NCI-H82 (cell line): ENCODE results near the gene ANXA8.
A peak's percentile ranks its signal among the peaks of the same experiment; 100 is the strongest.
"Not testable (repeated sequence)": the region's sequence is repeated elsewhere in the genome, so short reads cannot be mapped to it uniquely, and the experiment has no call there.

Experiments
- DNase-seq: peaks from one replicate; lab custom pipeline; 2025; lab: John Stamatoyannopoulos, UW

The ANXA8 gene

DNA sequence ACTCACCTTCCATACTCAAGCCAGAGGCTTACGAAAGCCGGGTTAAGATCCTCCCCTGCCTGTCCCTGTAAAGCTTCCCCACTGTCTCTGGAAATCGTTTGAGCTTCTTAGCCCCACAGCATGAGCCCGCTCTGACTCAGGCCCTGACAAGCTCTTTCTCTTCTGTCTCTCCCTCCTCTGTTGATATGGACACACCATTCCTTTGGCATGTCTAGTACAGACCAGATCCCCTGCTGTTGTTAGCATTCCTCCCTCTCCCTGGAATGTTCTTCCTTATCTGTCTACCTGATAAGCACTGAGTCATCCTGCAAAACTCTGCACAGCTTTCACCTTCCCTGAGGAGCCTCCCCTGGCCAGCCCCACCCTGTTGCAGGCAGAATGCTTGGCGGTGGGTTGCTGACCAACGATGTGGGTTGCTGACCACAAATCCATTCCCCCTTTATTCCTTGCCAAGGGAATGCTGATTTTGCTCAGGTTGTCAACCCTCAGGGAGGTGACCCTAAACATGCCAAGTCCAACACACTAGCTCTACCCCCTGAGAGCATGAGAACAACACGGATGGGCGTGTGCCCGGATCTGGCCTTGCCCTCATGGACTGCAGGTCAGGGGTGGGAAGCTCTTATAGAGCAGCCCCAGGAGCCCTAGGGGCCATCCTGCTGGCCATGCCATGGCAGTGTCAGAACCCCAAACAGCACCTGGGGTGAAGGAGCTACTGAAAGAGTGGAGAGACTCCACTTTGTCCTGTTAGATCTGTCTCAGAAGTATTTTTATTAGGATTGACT is 21.1 kb downstream of the ANXA8 start:
- DNase-seq, result not testable (repeated sequence)

DNA sequence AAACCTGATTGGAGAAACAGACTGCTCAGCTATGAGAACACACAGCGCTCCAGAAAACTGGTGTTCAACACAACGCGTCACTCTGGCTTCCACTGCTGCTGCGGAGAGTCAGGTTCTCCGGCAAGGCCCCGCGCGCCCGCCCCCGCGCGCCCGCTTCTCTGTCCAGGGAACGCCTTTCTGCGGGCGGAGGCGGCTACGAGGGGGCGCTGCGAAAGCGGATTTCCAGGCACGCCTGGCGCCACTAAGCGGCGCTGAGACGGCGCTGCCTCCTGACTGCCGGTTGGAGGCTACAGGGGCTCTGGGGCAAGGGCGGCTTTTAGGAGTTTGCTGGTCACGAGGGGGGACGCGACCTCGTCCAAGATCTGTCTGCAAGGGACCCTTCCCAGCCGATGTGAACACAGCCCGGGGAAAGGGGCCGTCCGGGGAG is 22.6 kb downstream of the ANXA8 start:
- DNase-seq, result peak; percentile 53

DNA sequence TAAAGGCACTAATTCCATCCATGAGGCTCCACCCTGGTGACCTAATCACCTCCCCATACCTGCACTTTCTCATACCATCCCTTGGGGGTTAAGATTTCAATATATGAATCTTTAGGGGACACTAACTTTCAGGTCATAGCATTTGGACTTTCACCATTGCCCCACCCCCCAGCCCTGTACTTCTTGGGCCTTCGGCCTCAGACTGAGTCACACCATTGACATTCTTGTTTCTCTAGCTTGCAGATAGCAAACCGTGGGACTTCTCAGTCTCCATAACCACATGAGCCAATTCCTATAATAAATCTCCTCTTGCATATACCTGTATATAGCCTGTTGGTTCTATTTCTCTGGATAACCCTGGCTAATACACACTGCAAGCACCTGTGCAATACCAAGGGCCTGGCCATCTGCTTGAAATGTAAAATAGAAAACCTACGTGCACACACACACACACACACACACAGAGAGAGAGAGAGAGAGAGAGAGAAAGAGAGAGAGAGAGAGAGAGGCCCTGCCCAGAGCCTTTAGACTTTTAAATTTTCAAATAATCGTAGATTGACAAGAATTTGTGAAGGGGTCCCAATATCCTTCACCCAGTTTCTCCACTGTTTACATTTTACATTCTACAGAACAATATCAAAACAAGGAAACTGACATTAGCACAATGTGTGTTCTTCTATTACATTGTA is 25.3 kb downstream of the ANXA8 start:
- no peak for DNase-seq

DNA sequence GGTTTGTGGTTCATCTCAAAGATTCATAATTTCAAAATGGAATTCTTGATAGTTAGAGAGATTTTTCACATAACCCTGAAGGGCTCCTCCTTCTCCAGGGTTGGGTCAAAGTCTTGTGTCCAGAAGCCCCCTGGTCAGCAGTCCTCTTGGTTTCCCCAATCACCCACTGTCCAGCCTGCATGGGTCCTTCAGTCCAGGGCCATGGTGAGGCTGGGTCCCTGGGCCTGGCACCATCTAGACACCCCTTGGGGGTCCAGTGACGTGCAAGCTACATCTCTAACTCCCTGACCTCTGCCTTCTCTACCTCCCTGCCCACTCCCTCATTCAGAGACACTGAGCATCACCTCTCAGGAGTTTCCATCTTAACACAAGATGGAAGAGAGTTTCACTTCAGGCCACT is 26.1 kb downstream of the ANXA8 start:
- DNase-seq, result no peak

DNA sequence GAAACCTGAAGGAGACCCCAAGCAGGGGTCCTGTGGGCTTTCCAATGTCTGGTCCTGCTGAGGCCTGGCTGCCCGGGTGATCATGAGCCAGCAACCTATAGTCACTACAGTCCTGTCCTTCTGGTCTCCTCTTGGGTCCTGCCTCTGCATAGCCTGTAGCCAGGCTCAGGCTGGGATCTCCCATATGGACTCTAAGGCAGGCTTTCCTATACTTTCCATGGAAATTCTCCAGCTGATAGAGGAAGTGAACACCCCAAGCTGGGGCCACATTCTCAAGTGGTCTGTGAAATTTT is 26.4 kb downstream of the ANXA8 start:
- no peak for DNase-seq

DNA sequence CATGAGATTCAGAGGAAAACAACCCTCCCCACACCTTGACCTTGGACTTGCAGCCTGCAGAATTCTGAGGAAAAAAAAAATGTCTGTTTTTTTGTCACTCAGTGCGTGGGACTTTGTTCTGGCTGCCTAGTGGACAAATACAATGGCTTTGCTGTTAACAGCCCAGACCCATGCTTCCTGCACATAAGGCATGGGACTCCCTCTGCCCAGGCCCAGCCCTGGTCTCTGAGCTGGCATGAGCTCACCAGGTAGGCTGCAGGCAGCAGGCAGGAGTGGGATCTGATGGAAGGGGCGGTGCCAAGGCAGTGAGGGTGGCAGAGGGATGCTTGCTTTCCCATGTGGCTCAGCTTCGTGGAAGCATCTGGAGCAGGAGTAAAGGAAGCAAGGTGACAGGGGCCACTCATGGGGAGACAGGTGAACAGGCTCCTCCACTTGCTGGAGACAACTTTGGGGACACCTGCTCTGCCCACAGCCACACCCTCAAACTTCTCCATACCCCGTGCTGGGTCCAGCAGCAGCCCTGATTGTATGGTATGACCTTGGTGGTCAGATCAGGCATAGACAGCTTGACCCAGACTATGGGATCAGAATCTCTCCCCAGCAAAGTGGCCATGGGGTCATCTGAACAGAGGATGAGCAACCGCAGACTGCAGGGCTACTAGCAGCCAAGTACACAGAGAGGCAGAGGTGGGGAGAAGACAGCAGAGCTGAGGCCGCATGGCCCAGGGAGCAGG is 27.0 kb downstream of the ANXA8 start:
- no peak for DNase-seq

DNA sequence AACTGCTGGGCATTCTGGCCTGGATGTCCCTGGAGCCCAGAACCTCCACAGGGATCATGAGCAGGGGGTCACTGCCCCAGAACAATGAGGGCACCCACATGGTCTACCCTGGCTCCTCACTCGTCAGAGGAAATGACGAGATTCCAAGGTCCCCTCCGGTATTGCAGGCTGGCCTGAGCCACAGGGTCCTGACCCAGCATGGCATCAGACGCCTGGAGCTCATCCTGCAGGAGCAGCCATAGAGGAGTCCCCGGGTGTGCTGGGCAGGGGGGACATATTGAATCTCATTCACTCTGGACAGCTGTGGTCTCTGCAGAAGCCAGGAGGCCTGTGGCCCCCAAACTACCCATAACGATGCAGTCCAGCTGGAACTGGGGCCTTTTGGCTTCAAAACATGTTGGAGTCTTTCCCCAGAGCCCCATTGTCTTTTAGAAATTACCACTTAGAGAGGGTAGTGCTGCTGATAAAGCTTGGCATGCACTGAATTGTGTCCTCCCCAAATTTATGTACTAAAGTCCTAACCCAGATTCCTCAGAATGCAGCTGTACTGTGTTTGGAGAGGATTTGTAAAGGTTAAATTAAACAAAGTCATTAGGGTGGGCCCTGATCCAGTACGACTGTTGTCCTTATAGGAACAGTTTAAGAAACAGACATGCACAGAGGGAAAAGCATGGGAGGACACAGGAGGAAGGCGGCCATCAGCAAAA is 27.7 kb downstream of the ANXA8 start:
- DNase-seq, result no peak

DNA sequence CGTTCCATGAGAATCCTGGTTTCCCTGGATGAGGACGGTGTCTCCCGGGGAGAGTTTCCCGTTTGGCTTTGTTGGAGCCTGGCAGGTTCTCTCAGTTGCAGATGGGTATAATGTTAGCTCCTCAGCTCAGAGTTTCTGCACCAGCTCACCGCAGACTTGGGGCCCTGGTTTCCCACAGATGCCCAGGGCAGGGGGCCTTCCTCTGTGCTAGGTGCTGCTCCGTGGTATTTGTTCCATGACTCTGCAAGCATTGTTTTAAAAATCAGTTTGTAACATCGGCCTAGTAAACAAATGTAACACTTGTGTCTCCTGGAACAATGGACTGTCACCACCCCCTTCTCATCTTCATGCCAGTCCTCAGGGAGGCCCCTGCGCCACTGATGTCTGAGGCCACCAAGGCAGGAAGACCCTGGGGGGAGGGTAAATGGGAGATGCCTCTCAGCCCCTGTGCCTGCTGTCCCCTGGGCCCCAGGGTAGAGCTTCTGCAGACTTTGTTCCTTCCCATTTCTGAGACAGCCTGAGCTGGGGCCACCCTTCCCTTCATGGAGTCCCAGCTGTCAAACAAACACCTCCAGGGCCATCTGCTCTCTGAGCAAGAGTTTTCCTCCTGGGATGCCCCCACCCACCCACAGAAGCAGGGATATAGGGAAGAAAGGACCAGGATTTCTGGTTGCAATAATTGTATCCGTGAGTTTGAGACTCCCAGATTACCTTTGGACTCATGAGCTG is 28.4 kb downstream of the ANXA8 start:
- peak; percentile 55 for DNase-seq

DNA sequence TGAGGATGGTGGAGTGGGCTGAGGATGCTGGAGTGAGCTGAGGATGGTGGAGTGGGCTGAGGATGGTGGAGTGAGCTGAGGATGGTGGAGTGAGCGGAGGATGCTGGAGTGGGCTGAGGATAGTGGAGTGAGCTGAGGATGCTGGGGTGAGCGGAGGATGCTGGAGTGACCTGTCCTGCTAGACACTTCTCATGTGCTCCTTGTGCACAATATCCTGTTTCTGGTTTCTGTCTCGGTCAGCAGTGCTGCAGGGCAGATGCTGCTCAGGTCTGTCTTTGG is 29.2 kb downstream of the ANXA8 start:
- no peak for DNase-seq

DNA sequence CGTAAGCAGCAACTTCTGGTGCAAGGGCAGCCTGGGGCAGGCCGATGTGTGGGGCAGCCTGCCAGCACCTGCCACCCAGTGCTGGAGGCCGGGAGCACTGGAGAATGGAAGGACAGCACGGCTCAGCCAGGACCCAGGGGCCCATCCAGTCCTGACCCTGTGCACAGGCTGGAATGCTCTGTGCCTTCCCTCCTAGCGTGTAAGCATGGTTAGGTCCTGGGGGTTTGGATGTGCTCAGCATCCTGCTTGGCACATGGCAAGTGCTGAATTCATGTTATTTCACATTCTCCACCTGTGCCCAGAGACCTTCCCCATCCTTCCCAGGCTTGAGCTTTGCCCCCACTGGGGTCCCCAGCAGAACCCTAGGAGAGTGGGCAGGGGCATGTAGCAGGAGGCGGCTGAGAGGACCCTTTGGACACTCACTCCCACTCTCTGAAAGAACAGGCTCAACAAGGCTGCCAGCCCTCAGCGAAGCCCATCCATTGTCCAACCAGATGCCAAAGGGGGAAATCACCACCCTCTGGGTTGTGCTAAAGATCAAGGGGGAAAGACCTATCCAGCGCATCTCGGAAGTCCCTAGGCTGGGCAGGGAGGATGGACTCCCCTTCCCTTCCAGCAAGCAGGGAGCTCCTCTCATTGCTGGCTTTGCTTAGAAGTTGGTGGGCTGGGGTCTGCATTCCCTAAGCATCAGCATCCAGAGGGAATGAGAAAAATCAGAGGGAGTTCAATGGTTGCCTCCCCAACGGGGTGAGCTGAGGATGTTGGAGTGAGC is 29.7 kb downstream of the ANXA8 start:
- no peak for DNase-seq

DNA sequence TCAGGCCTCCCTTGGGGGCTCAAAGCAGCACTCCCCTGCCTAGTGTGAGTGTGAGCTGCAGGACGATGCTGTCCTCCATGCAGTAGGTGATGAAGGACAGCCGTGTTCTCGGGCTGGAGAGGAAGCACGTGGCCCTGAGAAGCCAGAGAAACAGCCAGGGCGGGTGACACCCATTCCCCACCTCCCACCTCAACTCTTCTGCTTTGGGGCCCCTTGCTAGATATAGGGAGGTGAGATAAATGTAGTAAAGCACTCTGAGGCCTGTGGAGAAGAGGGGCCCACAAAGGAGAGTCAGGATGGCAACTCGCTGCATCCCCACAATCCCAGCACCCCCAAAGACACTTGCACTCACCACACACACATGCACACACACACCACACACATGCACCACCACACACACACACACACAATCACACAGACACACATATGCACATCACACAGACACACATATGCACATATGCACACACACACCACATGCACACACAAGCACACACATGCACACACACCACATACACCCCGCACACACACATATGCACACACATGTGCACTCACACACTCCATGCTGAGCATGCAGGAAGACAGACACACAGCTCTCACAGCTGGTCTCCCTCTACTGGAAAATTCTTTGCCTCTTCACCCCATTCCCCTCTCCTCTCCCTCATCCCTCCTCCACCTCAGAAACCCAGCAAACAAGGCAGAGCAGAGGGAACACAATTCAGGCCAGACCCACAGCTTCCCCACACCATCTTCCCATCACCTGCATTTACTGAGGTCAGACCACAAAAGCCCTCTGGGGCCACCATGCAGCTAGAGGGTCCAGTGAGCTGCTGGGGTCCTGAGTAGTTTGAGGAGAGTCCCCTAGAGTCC is 30.5 kb downstream of the ANXA8 start:
- no peak for DNase-seq

DNA sequence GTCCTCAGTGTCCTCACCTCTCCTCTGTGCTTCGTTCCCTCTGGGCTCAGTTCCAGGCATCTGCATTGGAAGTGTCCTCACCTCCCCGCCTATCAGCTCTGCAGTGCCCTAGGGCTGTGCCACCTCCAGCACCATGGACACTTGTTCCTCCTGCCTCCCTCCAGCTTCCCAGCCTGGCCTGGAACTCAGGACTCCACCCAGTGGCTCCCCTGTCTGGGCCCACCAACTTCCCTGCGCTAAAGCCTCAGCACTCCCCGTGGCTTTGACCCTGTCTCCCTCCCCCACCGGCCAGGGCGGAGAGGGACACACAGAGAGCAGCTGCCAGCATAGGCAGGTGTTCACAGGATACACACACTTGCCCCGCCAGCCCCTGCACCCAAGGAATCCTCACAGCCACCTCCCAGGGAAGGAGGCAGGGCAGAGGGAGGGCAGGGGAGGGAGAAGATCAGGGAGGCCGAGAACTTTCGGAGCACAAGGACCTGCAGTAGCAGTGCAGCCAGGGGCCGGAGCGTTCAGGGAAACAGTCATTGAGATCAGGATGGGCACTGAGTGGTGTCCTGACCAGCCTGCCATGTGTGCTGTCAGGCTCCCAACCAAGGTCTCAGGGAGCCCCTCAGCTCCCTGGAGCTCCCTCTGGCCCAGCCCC is 31.3 kb downstream of the ANXA8 start:
- DNase-seq, result peak; percentile 56

DNA sequence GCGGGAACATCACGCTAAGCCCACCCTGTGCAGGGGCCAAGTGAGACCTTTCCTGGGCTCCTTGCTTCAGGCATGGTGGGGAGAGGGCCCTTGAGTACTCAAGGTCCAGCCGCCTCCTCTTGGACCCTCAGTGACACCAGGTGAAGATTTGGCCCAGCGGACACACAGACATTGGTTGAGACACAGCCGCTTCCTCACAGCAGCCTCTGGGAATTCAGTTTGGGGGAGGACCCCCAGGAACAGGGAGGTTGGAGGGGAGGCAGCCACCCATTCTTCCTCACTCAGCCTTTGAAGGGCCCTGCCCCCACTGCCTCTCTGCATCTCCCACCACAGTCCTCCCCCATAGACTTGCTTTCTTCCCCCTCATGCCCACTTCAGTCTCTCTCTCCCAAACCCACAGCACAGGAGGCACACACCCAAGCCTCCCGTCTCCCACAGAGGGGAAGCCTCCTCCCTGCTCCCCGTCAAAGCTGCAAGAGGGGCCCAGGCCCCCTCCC is 31.9 kb downstream of the ANXA8 start:
- DNase-seq, result no peak

DNA sequence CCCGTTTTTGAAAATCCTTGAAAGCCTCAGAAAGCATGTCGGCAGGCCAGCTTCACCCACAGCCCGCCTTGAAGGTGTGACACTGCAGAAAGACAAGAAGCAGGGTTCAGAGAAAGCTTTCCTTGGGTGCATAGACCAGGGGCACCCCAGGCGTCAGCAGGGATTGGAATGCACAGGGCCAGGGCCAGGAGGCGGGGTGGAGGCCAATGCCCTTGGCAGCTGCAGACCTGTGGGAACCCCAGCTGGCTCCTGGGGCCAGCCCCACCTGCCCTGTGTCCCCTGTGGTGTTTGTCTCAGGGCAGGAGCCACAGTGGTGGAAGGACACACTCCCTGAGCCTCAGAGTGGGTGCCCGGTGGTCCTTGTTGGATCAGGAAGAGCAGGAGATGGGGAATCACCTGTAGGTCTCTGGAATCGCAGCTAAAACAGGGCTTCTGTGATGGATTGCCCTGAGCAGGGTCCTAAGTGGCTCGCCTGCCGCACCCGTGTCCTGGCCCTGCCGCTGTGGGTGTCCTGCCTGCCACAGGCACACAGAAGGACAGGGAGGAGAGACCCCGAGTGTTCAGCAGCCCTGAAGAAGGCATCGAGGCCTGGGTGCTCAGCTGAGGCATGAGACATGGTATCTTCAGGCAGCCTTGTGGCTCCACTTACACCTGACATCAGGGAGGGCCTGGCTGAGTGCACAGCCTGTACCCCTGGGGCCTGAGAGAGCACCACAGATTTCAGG is 32.5 kb downstream of the ANXA8 start:
- DNase-seq, result no peak

DNA sequence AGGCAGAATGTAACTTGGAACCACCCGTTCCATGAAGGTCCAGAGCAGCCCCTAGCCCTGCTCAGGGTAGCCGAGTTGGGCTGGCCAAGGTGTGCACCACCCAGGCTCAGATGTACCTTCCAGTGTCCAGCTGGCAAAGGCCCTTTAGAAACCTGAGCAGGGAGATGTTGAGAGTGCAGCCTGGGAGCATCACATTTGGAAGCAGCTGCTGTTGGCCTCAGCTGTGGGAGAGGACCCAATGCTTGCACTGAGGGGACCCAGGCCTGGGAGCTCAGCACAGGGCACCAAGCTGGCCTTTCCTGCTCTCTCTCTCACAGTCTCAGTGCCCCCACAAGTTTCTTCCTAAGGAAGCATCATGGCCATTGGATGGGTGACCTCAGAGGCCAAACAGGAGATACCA is 33.5 kb downstream of the ANXA8 start:
- DNase-seq, result no peak

DNA sequence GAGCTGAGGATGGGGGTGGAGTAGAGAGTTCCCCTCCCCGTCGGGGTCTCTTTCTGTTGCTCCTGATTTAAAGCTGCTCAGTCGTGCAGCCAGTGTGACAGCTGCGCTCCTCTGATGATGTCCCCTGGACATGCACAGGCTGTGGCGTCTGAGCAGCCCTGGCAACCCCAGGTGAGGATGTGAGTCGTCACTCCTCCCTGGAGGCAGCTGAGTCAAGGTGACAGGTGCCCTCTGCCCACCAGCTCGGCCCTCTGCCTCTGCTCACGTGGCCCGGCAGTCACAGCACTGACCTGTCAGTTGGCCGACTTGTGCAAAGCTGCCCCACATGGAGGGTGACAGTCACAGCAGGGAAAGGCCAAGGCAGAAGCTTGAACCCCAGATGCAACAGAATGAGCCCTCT is 33.9 kb downstream of the ANXA8 start:
- DNase-seq, result no peak

DNA sequence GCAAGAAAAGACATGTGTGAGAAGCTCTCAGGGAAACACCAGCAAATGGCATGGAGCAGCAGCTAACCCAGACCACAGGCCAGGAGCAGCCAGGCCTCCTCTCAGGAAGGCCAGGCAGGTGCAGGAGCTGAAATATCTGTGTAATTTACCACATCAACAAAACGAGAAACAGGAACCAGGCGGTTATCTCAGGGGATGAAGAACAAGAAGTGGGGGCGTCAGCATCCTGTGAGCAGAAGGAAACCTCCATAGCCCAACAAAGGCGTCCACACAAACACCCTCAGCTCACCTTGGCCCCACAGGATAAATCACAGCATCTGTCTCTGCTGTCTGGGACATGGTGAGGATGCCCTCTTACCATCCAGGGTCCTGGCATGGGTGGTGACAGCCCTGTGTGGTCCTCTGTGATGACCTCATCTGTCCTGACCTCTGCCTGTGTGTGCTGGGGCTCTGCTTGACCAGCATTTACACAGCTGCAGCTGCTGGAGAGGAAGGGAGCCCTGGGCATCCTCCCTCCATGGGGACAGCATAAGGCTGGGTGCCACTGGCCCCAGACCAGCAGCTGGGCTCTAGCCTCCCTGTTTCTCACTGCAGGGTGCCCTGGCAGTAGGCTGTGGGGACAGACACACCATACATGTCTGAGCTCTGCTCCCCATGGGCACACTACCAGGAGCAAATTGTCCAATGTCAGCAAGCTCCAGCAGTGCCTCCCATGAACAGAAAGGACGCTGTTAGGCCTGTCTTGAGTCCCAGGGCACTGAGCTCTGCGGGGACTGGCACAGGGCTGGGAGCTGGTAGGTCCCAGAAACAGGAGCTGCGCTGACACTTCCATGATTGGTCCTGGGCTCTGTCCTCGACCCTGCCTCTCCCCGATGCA is 34.6 kb downstream of the ANXA8 start:
- no peak for DNase-seq

DNA sequence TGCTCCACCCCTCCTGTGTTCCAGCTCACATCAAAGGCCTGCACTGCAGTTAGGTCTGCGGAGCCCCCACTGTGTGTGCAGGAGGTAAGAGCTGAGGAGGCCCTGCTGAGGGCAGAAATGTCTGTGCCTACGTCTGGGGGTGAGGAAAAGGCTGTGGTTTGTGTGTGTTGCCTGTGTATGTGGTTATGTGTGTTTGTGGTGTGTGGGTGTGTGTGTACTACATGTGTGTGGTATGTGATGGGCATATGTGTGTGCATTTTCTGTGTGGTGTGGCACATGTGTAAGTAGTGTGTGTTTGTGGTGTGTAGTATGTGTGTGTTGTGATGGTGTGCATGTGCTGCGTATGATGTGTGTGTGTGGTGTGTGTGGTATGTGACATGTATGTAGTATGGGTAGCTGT is 36.2 kb downstream of the ANXA8 start:
- DNase-seq, result no peak
